Measurements from ENCODE around the gene TAGLN. TPM values are rescaled to one million over a fixed set of nuclear protein-coding genes. Genes with fewer than 3 reads are reported as not detected.

TAGLN gene
- polyA plus RNA-seq, 1 experiment, result 6,322 TPM

DNA sequence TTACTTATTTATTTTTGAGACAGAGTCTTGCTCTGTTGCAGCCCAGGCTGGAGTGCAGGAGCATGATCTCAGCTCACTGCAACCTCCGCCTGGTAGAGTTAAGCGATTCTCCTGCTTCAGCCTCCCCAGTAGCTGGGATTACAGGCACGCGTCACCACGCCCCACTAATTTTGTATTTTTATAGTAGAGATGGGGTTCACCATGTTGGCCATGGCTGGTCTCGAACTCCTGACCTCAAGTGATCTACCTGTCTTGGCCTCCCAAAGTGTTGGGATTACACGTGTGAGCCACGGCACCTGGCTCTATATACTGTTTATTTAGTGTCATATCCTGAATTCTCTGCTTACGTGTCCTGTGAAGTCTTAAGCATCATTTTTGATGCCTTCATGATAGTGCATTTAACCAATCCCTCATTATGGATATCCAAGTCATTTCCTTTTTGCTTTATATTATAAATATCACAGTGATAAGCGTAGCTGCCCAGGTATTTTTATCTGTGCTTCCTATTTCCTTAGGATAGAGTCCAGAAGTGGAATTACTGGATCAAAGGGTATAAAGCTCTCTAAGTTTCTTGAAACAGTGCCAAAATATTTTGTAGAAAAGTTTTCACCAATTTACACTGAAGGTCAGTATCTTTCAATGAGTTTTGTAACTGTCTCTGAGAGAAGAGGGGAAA, 21.5 kb upstream of the TAGLN start:
- ChIA-PET CTCF (interaction anchor here (3.6 to 4.1 kb wide), 2 partner anchors 49 to 54 kb away, joined by 19 to 44 read pairs; partner anchors contain the start of genes PCSK7 and RNF214), POLR2A (no interaction called here)

GRCh38 chr11:117178210-117179034, 20.7 kb upstream of the TAGLN start, which contains the start of gene SIDT2:
Gene SIDT2, plus strand, starts transcription at chr11:117178743. Its CDS starts 521 bp downstream, at chr11:117179264.
- TF ChIP-seq, protein P1, sequence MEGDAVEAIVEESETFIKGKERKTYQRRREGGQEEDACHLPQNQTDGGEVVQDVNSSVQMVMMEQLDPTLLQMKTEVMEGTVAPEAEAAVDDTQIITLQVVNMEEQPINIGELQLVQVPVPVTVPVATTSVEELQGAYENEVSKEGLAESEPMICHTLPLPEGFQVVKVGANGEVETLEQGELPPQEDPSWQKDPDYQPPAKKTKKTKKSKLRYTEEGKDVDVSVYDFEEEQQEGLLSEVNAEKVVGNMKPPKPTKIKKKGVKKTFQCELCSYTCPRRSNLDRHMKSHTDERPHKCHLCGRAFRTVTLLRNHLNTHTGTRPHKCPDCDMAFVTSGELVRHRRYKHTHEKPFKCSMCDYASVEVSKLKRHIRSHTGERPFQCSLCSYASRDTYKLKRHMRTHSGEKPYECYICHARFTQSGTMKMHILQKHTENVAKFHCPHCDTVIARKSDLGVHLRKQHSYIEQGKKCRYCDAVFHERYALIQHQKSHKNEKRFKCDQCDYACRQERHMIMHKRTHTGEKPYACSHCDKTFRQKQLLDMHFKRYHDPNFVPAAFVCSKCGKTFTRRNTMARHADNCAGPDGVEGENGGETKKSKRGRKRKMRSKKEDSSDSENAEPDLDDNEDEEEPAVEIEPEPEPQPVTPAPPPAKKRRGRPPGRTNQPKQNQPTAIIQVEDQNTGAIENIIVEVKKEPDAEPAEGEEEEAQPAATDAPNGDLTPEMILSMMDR (IDR thresholded peaks at IDR 0.05; ENCODE audit: insufficient read depth, low read depth, low read length), result no peak
- H3K27me3 ChIP-seq (ENCODE audit: control insufficient read depth, insufficient read depth, low read length), result no peaks in the 10 kb centered on the region
- CTCF ChIA-PET, result interaction anchor here (3.6 to 4.1 kb wide), 3 partner anchors 43 to 53 kb away, joined by 19 to 44 read pairs (median 23); partner anchors contain the start of genes PCSK7 and RNF214
- peak; percentile 64 for DNase-seq (ENCODE audit: low read depth)
- H3K36me3 ChIP-seq (ENCODE audit: control insufficient read depth, insufficient read depth, low read length), result peaks cover 6% of the 10 kb centered on the region
- POLR2A ChIA-PET, result interaction anchor here (0.6 to 0.7 kb wide), 2 partner anchors 34 to 53 kb away, joined by 3 read pairs; partner anchors contain the start of genes PAFAH1B2 and PCSK7
- H3K4me3 ChIP-seq (ENCODE audit: low read depth, low read length), result peak within 1 kb of the TSS; percentile 71

More for the DNA sequence above, 21.5 kb upstream of the TAGLN start:
- no peaks in the 10 kb centered on the region for H3K27me3 ChIP-seq (ENCODE audit: control insufficient read depth, insufficient read depth, low read length)
- peaks cover 6% of the 10 kb centered on the region for H3K36me3 ChIP-seq (ENCODE audit: control insufficient read depth, insufficient read depth, low read length)
- no peak overlapping the region for H3K4me3 ChIP-seq (ENCODE audit: low read depth, low read length)
- DNase-seq (ENCODE audit: low read depth), result no peak
- TF ChIP-seq, protein P1 (IDR thresholded peaks at IDR 0.05; ENCODE audit: insufficient read depth, low read depth, low read length), result no peak

GRCh38 chr11:117179048-117179999, 19.8 kb upstream of the TAGLN start:
- ChIA-PET CTCF (interaction anchor here (0.6 to 4.1 kb wide), 7 partner anchors 7 to 80 kb away, joined by 4 to 44 read pairs (median 19); partner anchors contain the start of genes PCSK7 and RNF214), POLR2A (interaction anchor here (0.6 to 0.9 kb wide), 3 partner anchors 18 to 43 kb away, joined by 3 to 6 read pairs (median 4); no protein-coding TSS in a partner anchor)
- Histone ChIP-seq H3K27me3 (ENCODE audit: control insufficient read depth, insufficient read depth, low read length) (no peaks in the 10 kb centered on the region), H3K4me3 (ENCODE audit: low read depth, low read length) (peak overlapping the region; percentile 71), H3K36me3 (ENCODE audit: control insufficient read depth, insufficient read depth, low read length) (peaks cover 9% of the 10 kb centered on the region)
- TF ChIP-seq, protein P1 (IDR thresholded peaks at IDR 0.05; ENCODE audit: insufficient read depth, low read depth, low read length), result no peak
- no peak for DNase-seq (ENCODE audit: low read depth)

- POLR2A ChIA-PET, result interaction anchor here (0.8 to 0.9 kb wide), 2 partner anchors 17 to 42 kb away, joined by 3 to 6 read pairs; no protein-coding TSS in a partner anchor
- DNase-seq (ENCODE audit: low read depth), result no peak
- Histone ChIP-seq H3K4me3 (ENCODE audit: low read depth, low read length) (peak overlapping the region; percentile 71), H3K36me3 (ENCODE audit: control insufficient read depth, insufficient read depth, low read length) (peaks cover 9% of the 10 kb centered on the region), H3K27me3 (ENCODE audit: control insufficient read depth, insufficient read depth, low read length) (no peaks in the 10 kb centered on the region)
- CTCF ChIA-PET, result interaction anchor here (1.0 to 4.1 kb wide), 8 partner anchors 8 to 74 kb away, joined by 3 to 44 read pairs (median 16); partner anchors contain the start of genes PCSK7 and RNF214
- TF ChIP-seq, protein P1 (IDR thresholded peaks at IDR 0.05; ENCODE audit: insufficient read depth, low read depth, low read length), result no peak
These were observed 19.1 kb upstream of the TAGLN start for GRCh38 chr11:117180020-117180419.
